KBM-7 (cell line): Measurements from ENCODE around the gene IGDCC3.
A peak's percentile ranks its signal among the peaks of the same experiment; 100 is the strongest.

Experiments used
- DNase-seq: peaks from one replicate; pipeline ENCODE4 v3.0.0-alpha.2; 2015
- in situ Hi-C: fragments of 300-500 bp; cut with MboI; formaldehyde crosslinking; loops from 2 replicates; pipeline ENCODE4 v1.14.3; 2020; ENCODE audit warnings: low sequenced_read_pairs, low pct_unique_long_range_greater_than_20kb, mixed read lengths

The IGDCC3 gene

DNA sequence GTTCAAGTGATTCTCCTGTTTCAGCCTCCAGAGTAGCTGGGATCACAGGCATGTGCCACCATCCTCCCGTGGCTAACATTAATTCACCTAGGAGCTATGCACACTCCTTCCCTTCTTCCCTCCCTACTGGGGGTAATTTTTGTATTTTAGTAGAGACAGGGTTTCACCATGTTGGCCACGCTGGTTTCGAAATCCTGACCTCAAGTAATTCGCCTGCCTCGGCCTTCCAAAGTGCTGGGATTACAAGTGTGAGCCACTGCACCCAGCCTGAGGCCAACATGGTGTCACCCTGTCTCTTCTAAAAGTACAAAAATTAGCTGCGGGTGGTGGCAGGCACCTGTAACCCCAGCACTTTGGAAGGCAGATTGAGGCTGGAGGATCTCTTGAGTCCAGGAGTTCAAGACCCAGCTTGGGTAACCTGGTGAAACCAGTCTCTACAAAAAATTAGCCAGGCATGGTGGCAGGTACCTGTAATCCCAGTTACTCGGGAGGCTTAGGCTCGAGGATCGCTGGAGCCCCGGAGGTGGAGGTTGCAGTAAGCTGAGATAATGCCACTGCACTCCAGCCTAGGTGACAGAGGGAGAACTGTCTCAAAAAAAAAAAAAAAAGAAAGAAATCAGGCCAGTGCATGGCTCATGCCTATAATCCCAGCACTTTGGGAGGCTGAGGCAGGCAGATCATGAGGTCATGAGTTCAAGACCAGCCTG is 67.2 kb downstream of the IGDCC3 start:
- DNase-seq, result no peak
- in situ Hi-C loops, result no loop called here

DNA sequence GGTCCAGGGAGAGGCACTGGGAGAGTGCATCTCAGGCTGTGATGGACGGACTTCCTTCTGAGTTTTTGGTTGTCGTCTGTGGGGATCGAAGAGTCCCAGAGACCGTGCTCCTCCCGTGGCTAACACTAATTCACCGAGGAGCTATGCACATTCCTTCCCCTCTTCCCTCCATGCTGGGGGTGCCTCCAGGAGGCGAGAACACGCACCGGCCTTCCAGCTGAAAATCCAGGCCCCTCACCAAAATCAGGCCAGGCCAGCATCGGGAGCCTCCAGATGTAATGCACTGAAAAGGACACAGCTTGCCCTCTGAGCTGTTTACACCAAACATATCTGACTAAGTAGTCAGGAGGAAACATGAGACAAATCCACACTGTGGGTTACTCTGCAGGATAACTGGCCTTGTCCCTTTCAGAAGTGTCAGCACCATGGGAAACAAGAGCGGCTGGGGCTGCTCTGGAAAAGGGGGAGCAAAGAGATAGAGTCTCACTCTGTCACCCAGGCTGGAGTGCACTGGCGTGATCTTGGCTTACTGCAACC is 67.9 kb downstream of the IGDCC3 start:
- in situ Hi-C loops, result no loop called here
- no peak for DNase-seq

DNA sequence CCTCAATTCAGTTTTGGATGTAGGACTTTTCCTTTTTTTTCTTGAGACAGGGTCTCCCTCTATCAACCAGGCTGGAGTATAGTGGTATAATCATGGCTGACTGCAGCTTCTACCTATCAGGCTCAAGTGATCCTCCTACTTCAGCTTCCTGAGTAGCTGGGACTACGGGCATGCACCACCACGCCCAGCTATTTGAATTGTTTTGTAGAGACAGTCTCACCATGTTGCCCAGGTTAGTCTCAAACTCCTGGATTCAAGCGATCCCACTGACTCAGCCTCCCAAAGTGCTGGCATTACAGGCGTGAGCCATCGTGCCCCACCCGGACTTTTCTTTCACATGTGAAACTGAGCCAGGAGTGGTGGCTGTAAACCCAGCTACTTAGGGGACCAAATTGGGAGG is 69.8 kb downstream of the IGDCC3 start:
- in situ Hi-C loops, result no loop called here
- DNase-seq, result no peak

DNA sequence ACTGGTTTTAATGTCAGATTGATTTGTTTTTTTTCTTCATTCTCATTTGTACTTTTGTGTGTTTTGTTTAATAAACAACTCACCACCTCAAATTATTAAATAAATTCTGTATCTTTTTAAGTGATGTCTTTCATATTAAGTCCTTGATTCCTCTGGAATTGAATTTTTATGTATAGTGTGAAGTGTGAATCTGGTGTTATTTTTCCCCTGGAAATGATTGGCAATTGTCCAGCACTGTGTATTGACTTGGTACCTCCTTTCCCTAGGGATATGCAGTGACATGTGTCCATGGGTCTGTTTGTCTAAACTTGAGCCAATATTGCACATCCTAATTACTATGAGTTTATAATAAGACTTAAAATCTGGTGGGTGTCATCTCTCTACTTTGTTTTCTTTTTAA is 71.3 kb downstream of the IGDCC3 start:
- no peak for DNase-seq
- in situ Hi-C loops, result no loop called here

DNA sequence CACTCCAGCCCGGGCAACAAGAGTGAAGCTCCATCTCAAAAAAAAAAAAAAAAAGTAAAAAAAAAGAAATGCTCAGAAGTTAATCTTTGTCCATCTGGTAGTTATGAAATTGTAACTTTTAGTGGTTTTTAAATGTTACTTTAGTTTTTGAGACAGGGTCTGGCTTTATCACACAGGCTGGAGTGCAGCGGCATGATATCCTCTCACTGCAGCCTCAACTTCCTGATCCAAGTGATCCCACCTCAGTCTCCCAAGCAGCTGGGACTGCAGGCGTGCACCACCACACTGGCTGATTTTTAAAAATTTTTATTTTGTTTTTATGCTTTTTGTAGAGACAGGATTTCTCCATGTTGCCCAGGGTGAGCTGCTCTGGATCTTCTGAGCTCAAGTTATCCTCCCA is 72.0 kb downstream of the IGDCC3 start:
- in situ Hi-C loops, result no loop called here
- DNase-seq, result peak; percentile 37

DNA sequence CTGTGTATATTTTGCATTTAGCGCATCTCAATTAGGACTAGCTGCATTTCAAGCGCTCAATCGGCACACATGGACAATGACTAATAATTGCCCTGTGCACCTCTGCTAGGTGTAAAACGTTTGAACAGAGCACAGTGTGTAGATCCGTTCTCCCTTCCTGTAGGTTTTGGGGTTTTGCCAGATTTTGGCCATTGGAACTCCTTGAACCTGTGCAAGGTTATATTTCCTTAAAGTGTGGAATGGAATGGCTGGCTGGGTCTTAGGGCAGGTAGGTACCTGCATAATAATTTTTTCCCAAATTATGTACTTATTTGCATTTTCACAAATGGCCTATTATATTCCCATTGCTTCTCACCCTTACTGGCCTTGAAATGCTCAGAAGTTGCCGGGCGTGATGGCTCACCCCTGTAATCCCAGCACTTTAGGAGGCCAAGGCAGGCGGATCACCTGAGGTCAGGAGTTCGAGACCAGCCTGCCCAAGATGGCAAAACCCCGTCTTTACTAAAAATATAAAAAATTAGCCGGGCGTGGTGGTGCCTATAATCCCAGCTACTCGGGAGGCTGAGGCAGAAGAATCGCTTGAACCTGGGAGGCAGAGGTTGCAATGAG is 72.5 kb downstream of the IGDCC3 start:
- in situ Hi-C loops, result no loop called here
- DNase-seq, result no peak

DNA sequence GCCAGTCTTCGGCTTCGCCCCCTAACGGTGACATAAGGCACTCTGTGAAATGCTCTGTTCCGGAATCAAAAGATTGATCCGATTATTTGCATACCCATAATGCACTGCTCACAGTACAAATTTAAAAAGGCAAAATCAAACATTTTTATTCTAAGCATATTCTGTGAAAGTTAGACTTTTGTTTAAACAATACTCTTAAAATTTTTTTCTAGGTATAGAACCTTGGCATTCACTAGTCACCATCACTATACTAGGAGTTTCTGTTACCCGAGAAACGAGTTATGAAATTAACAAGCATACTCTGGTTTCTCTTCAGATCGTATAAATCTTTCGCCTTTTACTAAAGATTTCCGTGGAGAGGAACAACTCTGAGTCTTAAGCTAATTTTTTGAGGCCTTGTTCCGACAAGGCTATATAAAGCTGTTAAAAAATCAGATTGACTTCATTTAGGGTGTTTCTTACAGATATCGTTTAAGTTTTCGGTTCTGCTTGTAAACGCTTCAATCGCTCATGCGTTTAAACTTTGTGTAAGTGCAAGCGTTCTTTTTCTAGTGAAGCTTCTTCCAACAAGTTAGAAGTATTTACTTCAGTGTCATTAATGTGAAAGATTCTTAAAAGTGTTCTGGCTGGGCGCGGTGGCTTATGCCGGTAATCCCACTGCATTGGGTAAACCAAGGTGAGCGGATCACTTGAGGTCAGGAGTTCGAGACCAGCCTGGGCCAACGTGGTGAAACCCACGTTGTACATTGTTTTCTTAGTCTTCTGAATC is 73.2 kb downstream of the IGDCC3 start, which contains the start of gene RNU5B-1:
RNU5B-1 (plus strand) TSS at position 297 of the 769 bp plus-strand sequence.
- in situ Hi-C loops, result no loop called here
- peak; percentile 99 for DNase-seq

DNA sequence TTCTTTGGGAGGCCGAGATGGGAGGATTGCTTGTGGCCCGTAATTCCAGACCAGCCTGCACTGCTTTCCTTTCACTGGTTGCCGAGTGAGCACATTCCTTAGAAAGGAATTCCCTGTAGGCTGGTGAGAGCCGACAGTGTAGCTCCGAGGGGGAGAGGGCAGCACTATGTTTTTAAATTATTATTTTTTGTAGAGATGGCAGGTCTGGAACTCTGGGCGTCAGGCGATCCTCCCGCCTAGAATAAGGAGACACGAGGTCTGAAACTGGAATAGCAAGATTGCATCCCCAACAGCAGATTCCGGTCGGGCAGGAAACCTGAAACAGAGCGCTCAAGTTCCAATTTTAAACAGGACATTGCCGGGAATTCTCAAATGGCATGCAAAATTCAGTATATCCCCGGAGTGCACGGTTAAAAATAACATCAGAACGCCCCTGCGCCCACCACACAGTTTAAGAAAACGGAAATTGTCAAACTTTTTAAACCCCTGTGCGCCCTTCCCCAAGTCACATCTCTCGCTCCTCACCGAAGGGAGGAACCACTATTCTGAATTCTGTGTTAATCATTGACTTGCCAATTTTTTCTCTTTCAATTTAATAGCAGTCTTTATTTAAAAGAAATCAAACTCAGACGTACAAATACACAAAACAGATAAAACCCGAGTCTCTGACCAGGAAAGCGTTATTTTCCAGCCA is 74.0 kb downstream of the IGDCC3 start:
- DNase-seq, result no peak
- in situ Hi-C loops, result no loop called here

DNA sequence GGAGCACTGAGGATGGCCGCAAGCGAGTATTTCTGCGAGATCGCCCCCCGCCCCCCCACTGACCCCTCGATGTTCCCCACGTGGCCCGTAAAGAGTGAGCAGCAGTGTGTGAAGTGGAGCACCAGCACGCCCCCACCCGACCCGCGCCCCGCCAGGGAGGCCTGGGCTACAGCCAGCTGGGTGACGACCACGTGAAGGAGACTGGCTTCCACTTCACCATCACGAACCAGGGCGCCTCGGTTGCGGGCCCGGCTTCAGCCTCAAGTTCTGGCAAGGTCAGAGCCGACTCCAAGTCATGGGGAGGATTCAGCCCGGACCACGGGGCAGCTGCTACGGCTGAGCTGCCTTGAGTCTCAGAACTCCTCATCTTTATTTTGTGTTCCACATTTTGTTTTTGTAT is 75.7 kb downstream of the IGDCC3 start:
- in situ Hi-C loops, result no loop called here
- no peak for DNase-seq

DNA sequence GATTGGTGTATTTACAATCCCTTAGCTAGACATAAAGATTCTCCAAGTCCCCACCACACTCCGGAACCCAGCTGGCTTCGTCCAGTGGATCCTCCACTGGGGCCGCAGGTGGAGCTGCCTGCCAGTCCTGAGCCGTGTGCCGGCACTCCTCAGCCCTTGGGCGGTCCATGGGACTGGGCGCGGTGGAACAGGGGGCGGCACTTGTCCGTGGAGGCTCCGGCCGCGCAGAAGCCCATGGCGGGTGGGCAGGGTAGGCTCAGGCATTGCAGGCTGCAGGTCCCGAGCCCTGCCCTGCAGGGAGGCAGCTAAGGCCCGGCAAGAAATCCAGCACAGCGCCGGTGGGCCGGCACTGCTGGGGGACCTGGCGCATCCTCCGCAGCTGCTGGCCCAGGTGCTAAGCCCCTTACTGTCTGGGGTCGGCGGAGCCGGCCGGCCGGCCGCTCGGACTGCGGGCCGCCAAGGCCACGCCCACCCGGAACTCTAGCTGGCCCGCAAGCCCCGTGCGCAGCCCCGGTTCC is 76.8 kb downstream of the IGDCC3 start:
- no peak for DNase-seq
- in situ Hi-C loops, result no loop called here

DNA sequence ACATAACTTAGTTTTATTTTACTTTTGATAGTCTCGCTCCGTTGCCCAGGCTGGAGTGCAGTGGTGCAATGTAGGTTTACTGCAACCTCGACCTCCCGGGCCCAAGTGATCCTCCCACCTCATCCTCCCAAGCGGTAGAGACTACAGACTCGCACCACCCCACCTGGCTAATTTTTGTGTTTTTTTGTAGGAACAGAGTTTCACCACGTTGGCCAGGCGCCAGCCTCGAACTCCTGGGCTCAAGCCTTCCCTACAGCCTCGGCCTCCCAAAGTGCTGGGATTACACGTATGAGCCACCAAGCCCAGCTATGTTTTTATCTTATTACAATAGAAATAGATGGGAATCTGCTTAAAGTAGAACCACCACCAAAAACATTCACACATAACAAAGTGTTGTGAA is 79.1 kb downstream of the IGDCC3 start:
- in situ Hi-C loops, result no loop called here
- DNase-seq, result no peak

DNA sequence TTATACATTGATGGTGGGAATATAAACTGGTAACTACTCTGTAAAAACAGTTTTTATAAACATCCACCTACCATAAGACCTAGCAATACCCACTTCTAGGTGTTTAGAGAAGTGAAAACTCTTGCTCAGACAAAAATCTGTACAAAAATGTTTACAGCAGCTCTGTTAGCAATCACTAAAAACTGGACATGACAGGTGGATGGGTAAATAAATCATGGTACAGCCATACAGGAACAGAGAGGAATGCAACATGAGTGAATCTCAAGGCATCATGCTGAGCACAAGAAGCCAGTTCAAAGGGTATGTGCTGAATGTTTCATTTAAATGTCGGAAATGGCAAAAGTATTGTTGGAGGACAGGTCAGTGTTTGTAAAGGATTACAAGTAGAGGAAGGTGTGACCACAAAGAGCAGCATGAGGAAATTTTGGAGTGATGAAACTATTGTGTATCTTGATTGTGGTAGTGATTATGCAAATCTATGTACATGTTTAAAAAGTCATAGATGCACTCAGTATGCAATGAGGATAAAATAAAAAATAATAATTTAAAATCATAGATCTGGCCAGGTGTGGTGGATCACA is 84.8 kb downstream of the IGDCC3 start:
- in situ Hi-C loops, result no loop called here
- DNase-seq, result no peak

DNA sequence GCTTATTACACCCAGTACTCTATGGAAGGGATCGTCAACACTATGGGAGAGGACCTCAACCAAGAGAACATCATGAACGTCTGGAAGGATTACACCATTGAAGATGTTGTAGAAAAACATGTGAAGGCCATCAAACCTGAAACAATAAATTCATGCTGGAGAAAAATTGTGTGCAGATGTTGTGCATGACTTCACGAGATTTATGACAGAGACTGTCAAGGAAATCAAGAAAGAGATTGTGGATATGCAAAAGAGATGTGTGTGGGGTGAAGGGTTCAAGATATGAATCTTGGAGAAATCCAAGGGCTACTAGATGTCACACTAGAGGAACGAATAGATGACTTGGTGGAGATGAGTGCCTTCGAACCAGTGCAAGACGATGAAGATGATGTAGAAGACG is 87.6 kb downstream of the IGDCC3 start:
- no peak for DNase-seq
- in situ Hi-C loops, result no loop called here

DNA sequence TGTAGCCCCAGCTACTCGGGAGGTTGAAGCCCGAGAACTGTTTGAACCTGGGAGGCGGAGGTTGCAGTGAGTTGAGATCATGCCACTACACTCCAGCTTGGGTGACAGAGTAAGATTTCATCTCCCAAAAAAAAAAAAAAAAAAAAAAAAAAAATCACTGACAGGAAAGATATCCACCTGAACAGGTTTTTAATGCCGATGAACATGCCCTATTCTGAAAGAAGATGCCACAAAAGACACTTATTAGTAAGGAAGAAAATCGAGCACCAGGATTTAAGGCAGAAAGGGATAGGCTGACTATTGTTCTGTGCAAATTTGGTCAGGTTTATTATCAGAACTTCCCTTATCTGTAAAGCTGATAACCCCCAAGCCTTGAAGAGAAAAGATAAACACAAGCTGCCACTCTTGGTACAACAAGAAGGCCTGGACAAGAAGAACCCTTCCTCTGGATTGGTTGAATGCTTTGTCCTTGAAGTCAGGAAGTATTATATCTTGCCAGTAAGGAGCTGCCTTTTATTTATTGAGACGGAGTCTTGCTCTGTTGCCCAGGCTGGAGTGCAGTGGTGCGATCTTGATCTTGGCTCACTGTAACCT is 88.4 kb downstream of the IGDCC3 start:
- in situ Hi-C loops, result no loop called here
- peak; percentile 35 for DNase-seq

DNA sequence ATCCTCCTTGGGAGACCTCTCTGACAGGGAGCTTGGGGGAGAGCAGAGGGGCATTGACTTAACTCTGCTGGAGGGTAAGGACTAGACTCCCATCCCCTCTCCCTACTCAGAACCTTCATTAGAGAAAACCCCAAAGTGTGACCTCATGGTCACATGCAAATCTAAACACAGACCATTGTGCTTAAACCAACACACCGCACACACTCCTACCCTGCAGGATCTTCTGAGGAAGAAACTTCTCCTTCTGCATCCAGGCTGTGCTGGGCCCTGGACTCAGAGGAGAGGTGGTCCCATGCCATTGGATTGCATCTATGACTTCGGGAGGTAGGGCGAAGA is 90.3 kb downstream of the IGDCC3 start:
- DNase-seq, result no peak
- in situ Hi-C loops, result no loop called here

DNA sequence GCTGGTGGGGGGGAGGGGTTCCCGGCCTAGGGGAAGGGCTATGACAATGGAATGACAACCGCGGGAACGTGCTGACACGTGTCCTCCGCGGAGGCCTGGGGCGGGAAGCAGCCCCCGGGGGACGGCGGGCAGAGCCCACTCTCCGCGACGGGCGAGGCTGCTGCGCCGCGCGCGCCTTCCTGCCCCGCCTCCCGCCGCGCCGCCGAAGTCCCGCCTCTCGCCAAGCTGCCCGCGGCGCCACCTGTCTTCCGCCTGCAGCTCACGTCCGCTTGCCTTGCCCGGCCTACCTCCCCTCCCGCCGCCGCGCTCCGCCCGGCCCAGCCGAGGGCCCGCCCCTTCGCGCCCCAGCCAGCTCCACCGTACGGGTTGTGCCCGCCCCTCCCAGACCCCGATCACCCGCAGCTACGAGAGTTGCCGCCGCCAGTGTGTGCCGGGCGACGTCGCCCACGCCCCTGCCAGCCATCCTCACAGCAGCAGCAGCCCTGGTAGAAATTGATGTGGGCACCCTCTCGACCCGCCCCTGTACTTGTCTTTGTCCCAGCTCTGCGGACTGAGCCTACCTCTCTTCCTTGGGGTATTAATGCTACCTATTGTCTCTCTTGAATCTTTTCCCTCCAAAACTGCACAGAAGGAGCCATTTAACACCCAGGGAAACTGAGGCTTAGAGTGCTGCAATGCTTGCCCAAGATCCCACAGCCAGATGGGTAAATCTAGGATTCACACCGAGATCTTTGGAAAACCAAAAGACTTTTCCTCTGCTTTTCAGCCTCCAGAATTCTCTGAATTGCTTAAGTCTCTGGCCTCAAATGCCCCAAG is 90.9 kb downstream of the IGDCC3 start, which contains the start of gene PARP16:
PARP16 (minus strand) TSS at position 180 of the 816 bp plus-strand sequence. CDS start 457 bp downstream, outside the sequence.
- in situ Hi-C loops, result no loop called here
- peak; percentile 98 for DNase-seq

DNA sequence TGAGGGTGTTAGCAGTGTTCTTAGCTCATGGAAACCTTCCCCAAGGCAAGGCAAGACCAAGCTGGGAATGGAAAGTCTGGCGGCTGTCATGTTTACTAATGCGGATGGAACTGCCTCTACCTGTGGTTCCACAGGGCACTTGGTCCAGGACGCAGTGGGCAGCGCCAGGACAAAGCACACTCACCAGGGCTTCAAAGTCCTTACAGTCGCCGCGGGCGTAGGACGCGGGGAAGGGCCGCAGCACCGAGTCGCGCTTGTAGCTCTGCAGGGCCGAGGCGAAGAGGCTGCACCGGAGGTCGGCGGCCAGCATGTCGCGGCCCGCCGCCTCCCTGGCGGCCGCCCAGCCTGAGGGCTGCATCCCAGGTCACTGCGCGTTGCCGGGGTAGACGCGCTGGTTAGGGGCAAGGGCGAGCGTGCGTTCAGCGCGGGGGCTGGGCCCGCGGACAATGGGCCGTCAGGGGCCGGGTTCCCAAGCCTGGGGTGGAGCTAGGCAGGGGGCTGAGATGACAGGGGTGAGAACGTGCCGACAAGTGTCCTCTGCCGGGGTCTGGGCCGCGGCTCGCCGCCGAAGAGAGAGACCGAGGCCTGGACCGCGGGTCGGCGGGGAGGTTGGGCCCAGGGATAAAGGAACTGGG is 91.6 kb downstream of the IGDCC3 start:
- in situ Hi-C loops, result no loop called here
- no peak for DNase-seq
